ENCODE measurements around the gene PPP6R1.

- TF ChIP-seq EZH2 (IDR thresholded peaks at IDR 0.05; ENCODE audit: low read length, missing control alignments) (no peak), CTCF (conservative IDR thresholded peaks at IDR 0.05 in 1 of 2, IDR thresholded peaks at IDR 0.05 in 1 of 2; ENCODE audit: low read depth in 1 of 2, low read length in 2 of 2) (no peak)
Measured at GRCh38 chr19:55283548-55284377, 24.9 kb upstream of the PPP6R1 start, which contains the start of gene BRSK1.

All from fibroblast of lung (primary cell).